Measurements from ENCODE around the gene ZRANB3. TPM values are rescaled to one million over a fixed set of nuclear protein-coding genes. Genes with fewer than 3 reads are reported as not detected.

The ZRANB3 gene
- total RNA-seq, 1 experiment from 2014 or later: 15.9 TPM

DNA sequence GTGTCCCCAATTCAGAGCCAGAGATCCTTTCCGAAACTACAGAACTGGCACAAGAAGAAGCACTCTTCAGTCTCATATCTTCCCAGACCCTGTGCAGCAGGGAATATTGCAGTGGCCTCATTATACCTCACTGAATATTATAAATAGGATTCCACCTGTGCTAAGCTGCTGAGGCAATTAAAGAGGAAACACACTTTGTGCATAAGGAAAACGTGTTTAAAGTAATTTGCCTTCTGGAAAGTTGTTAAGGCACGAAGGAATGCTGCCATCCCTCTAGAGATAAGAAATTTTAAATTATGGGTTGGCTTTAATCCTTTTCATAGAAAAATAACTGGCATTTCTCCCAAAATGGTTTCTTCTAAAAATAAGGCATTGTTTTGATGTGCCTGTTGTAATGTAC lies 245.6 kb downstream of the ZRANB3 start:
- ATAC-seq: no peak
- Mint-ChIP-seq H3K4me3 (no peak overlapping the region), H3K27ac (no peak overlapping the region), H3K9me3 (peaks cover 30% of the 10 kb centered on the region), H3K4me1 (peaks cover 12% of the 10 kb centered on the region), H3K36me3 (peaks cover 10% of the 10 kb centered on the region), H3K27me3 (ENCODE audit: low read depth) (no peaks in the 10 kb centered on the region)
- ChIA-PET POLR2A (no interaction called here), CTCF (no interaction called here)
- DNase-seq (ENCODE audit: low spot score): no peak
- no peak for TF ChIP-seq NR1H2 (CRISPR knock-in tag; IDR thresholded peaks at IDR 0.05)
- TF ChIP-seq, protein P1, sequence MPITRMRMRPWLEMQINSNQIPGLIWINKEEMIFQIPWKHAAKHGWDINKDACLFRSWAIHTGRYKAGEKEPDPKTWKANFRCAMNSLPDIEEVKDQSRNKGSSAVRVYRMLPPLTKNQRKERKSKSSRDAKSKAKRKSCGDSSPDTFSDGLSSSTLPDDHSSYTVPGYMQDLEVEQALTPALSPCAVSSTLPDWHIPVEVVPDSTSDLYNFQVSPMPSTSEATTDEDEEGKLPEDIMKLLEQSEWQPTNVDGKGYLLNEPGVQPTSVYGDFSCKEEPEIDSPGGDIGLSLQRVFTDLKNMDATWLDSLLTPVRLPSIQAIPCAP (CRISPR knock-in tag; IDR thresholded peaks at IDR 0.05): no peak
- TF ChIP-seq ETV6 (CRISPR knock-in tag; IDR thresholded peaks at IDR 0.05): no peak
- no peak for TF ChIP-seq ZNF138 (CRISPR knock-in tag; conservative IDR thresholded peaks at IDR 0.05)
- no peak for TF ChIP-seq JUN (CRISPR knock-in tag; IDR thresholded peaks at IDR 0.05)
- no peak for TF ChIP-seq ZNF317 (CRISPR knock-in tag; IDR thresholded peaks at IDR 0.05; ENCODE audit: borderline replicate concordance, low read depth)
- TF ChIP-seq GRHL2 (CRISPR knock-in tag; IDR thresholded peaks at IDR 0.05; ENCODE audit: insufficient replicate concordance, severe bottlenecking): no peak
- TF ChIP-seq, protein P2, sequence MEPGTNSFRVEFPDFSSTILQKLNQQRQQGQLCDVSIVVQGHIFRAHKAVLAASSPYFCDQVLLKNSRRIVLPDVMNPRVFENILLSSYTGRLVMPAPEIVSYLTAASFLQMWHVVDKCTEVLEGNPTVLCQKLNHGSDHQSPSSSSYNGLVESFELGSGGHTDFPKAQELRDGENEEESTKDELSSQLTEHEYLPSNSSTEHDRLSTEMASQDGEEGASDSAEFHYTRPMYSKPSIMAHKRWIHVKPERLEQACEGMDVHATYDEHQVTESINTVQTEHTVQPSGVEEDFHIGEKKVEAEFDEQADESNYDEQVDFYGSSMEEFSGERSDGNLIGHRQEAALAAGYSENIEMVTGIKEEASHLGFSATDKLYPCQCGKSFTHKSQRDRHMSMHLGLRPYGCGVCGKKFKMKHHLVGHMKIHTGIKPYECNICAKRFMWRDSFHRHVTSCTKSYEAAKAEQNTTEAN (CRISPR knock-in tag; IDR thresholded peaks at IDR 0.05): no peak
- no peak for TF ChIP-seq ZNF219 (CRISPR knock-in tag; IDR thresholded peaks at IDR 0.05; ENCODE audit: borderline replicate concordance)
- no peak for TF ChIP-seq SMAD3 (CRISPR knock-in tag; IDR thresholded peaks at IDR 0.05; ENCODE audit: borderline replicate concordance)
- TF ChIP-seq, protein P3, sequence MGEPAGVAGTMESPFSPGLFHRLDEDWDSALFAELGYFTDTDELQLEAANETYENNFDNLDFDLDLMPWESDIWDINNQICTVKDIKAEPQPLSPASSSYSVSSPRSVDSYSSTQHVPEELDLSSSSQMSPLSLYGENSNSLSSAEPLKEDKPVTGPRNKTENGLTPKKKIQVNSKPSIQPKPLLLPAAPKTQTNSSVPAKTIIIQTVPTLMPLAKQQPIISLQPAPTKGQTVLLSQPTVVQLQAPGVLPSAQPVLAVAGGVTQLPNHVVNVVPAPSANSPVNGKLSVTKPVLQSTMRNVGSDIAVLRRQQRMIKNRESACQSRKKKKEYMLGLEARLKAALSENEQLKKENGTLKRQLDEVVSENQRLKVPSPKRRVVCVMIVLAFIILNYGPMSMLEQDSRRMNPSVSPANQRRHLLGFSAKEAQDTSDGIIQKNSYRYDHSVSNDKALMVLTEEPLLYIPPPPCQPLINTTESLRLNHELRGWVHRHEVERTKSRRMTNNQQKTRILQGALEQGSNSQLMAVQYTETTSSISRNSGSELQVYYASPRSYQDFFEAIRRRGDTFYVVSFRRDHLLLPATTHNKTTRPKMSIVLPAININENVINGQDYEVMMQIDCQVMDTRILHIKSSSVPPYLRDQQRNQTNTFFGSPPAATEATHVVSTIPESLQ (CRISPR knock-in tag; IDR thresholded peaks at IDR 0.05): no peak

DNA sequence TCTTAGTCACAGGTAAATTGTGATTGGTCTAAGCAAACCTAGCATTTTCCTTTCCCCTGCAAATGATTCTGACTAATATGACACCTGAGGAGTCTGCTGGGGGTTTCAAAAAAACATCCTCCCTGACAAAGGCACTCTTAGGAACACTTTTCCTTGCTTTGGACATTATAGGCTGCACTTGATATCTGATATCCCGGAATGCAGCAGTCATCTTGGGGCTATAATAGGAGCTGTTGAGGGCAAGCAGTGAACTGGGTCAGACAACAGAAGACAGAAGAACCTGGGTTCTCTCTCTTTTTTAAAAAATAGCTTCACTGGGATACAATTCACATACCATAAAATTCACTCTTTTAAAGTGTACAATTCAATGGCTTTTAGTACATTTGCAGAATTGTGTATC lies 249.6 kb downstream of the ZRANB3 start:
- TF ChIP-seq TCF7 (CRISPR knock-in tag; IDR thresholded peaks at IDR 0.05; ENCODE audit: low read depth): no peak
- no peak for TF ChIP-seq FOXK1 (CRISPR knock-in tag; IDR thresholded peaks at IDR 0.05)
- TF ChIP-seq ZBTB21 (CRISPR knock-in tag; IDR thresholded peaks at IDR 0.05; ENCODE audit: borderline replicate concordance): no peak
- no peak for TF ChIP-seq ZNF416 (CRISPR knock-in tag; IDR thresholded peaks at IDR 0.05)
- TF ChIP-seq, protein P4, sequence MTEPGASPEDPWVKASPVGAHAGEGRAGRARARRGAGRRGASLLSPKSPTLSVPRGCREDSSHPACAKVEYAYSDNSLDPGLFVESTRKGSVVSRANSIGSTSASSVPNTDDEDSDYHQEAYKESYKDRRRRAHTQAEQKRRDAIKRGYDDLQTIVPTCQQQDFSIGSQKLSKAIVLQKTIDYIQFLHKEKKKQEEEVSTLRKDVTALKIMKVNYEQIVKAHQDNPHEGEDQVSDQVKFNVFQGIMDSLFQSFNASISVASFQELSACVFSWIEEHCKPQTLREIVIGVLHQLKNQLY (CRISPR knock-in tag; IDR thresholded peaks at IDR 0.05): no peak
- TF ChIP-seq, protein P5, sequence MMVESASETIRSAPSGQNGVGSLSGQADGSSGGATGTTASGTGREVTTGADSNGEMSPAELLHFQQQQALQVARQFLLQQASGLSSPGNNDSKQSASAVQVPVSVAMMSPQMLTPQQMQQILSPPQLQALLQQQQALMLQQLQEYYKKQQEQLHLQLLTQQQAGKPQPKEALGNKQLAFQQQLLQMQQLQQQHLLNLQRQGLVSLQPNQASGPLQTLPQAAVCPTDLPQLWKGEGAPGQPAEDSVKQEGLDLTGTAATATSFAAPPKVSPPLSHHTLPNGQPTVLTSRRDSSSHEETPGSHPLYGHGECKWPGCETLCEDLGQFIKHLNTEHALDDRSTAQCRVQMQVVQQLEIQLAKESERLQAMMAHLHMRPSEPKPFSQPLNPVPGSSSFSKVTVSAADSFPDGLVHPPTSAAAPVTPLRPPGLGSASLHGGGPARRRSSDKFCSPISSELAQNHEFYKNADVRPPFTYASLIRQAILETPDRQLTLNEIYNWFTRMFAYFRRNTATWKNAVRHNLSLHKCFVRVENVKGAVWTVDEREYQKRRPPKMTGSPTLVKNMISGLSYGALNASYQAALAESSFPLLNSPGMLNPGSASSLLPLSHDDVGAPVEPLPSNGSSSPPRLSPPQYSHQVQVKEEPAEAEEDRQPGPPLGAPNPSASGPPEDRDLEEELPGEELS (CRISPR knock-in tag; IDR thresholded peaks at IDR 0.05): no peak
- TF ChIP-seq CREM (CRISPR knock-in tag; IDR thresholded peaks at IDR 0.05): no peak
- TF ChIP-seq TEAD1 (CRISPR knock-in tag; IDR thresholded peaks at IDR 0.05): no peak
- TF ChIP-seq, protein P6, sequence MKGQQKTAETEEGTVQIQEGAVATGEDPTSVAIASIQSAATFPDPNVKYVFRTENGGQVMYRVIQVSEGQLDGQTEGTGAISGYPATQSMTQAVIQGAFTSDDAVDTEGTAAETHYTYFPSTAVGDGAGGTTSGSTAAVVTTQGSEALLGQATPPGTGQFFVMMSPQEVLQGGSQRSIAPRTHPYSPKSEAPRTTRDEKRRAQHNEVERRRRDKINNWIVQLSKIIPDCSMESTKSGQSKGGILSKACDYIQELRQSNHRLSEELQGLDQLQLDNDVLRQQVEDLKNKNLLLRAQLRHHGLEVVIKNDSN (CRISPR knock-in tag; IDR thresholded peaks at IDR 0.05): no peak
- no peak for TF ChIP-seq TEAD4 (CRISPR knock-in tag; IDR thresholded peaks at IDR 0.05)
- no peak for TF ChIP-seq ZNF396 (CRISPR knock-in tag; IDR thresholded peaks at IDR 0.05; ENCODE audit: borderline replicate concordance)
- TF ChIP-seq HMGA2 (CRISPR knock-in tag; IDR thresholded peaks at IDR 0.05): no peak
- TF ChIP-seq, protein P7, sequence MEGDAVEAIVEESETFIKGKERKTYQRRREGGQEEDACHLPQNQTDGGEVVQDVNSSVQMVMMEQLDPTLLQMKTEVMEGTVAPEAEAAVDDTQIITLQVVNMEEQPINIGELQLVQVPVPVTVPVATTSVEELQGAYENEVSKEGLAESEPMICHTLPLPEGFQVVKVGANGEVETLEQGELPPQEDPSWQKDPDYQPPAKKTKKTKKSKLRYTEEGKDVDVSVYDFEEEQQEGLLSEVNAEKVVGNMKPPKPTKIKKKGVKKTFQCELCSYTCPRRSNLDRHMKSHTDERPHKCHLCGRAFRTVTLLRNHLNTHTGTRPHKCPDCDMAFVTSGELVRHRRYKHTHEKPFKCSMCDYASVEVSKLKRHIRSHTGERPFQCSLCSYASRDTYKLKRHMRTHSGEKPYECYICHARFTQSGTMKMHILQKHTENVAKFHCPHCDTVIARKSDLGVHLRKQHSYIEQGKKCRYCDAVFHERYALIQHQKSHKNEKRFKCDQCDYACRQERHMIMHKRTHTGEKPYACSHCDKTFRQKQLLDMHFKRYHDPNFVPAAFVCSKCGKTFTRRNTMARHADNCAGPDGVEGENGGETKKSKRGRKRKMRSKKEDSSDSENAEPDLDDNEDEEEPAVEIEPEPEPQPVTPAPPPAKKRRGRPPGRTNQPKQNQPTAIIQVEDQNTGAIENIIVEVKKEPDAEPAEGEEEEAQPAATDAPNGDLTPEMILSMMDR (IDR thresholded peaks at IDR 0.05): no peak
- no peak for TF ChIP-seq GTF2I (CRISPR knock-in tag; conservative IDR thresholded peaks at IDR 0.05)
- TF ChIP-seq, protein P8, sequence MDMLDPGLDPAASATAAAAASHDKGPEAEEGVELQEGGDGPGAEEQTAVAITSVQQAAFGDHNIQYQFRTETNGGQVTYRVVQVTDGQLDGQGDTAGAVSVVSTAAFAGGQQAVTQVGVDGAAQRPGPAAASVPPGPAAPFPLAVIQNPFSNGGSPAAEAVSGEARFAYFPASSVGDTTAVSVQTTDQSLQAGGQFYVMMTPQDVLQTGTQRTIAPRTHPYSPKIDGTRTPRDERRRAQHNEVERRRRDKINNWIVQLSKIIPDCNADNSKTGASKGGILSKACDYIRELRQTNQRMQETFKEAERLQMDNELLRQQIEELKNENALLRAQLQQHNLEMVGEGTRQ (CRISPR knock-in tag; IDR thresholded peaks at IDR 0.05): no peak

More for the DNA sequence above, 249.6 kb downstream of the ZRANB3 start:
- Mint-ChIP-seq H3K27ac (no peak overlapping the region), H3K9me3 (peaks cover under 1% of the 10 kb centered on the region; the same call in 1 of the 2 replicates), H3K36me3 (no peaks in the 10 kb centered on the region), H3K4me1 (peaks cover 12% of the 10 kb centered on the region), H3K27me3 (ENCODE audit: low read depth) (no peaks in the 10 kb centered on the region), H3K4me3 (no peak overlapping the region)
- ATAC-seq: no peak
- ChIA-PET CTCF (interaction anchor here (1.0 kb wide), 1 partner anchor 319 kb away, joined by 3 read pairs; no protein-coding TSS in a partner anchor), POLR2A (interaction anchor here (0.5 kb wide), 1 partner anchor 11 kb away, joined by 3 read pairs; no protein-coding TSS in a partner anchor)
- DNase-seq (ENCODE audit: low spot score): no peak
